Progenitor cell of endocrine pancreas (in vitro differentiated cells): Measurements from ENCODE around the gene HCFC1R1. TPM values are rescaled to one million over a fixed set of nuclear protein-coding genes. Genes with fewer than 3 reads are reported as not detected.

ENCODE experiments used
- DNase-seq: peaks from one replicate; pipeline ENCODE4 v3.0.0; 2021; ENCODE audit warnings: low spot score; ENCODE audit not compliant: unreplicated experiment
- H3K27ac Mint-ChIP-seq: 2 replicates; pipeline ENCODE4 v1.8.0; 2021; ENCODE audit warnings: mild to moderate bottlenecking, moderate library complexity, mixed read lengths
- H3K27me3 Mint-ChIP-seq: 2 replicates; pipeline ENCODE4 v1.8.0; 2021; ENCODE audit warnings: mixed read lengths
- H3K36me3 Mint-ChIP-seq: 2 replicates; pipeline ENCODE4 v1.8.0; 2022; ENCODE audit warnings: mixed read lengths; ENCODE audit not compliant: insufficient read depth
- H3K4me1 Mint-ChIP-seq: 2 replicates; pipeline ENCODE4 v1.8.0; 2021; ENCODE audit warnings: low read depth, mixed read lengths
- H3K4me3 Mint-ChIP-seq: 2 replicates; pipeline ENCODE4 v1.8.0; 2021; ENCODE audit warnings: low read depth, mild to moderate bottlenecking, moderate library complexity, mixed read lengths
- H3K9me3 Mint-ChIP-seq: 2 replicates; pipeline ENCODE4 v1.8.0; 2021; ENCODE audit warnings: low read depth, mixed read lengths
- CTCF ChIP-seq: fragments of 200-600 bp; sonication (generic); IDR thresholded peaks from one replicate; pipeline ENCODE4 v1.5.0; 2021; ENCODE audit warnings: antibody characterized with exemption, mild to moderate bottlenecking; ENCODE audit not compliant: unreplicated experiment
- total RNA-seq: library from RNA; stranded (reverse); gene quantifications from 2 replicates; pipeline ENCODE4 v1.2.1, GENCODE V29; 2021

The HCFC1R1 gene
- total RNA-seq, 1 donor from 2014 or later = 22.4 TPM

DNA sequence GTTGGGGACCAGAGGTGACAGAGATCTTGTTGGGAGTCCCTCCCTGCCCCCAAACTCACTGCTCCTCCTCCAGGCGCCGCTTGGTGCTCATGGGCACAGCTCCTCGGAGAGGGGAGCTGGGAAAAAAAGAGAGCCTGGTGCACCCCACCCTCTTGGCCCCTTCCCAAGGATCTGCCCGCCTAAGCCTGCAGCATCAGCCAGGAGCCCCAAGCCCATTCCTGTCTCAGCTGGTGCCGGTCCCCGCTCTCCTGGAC lies 400 bp downstream of the HCFC1R1 start:
- H3K4me3 Mint-ChIP-seq = peak overlapping the region; percentile 91
- no peak for TF ChIP-seq CTCF
- H3K27ac Mint-ChIP-seq = peak overlapping the region; percentile 99
- no peak for DNase-seq
- peaks cover 5% of the 10 kb centered on the region for H3K36me3 Mint-ChIP-seq
- H3K27me3 Mint-ChIP-seq = no peaks in the 10 kb centered on the region
- H3K4me1 Mint-ChIP-seq = peaks cover 27% of the 10 kb centered on the region
- no peaks in the 10 kb centered on the region for H3K9me3 Mint-ChIP-seq

DNA sequence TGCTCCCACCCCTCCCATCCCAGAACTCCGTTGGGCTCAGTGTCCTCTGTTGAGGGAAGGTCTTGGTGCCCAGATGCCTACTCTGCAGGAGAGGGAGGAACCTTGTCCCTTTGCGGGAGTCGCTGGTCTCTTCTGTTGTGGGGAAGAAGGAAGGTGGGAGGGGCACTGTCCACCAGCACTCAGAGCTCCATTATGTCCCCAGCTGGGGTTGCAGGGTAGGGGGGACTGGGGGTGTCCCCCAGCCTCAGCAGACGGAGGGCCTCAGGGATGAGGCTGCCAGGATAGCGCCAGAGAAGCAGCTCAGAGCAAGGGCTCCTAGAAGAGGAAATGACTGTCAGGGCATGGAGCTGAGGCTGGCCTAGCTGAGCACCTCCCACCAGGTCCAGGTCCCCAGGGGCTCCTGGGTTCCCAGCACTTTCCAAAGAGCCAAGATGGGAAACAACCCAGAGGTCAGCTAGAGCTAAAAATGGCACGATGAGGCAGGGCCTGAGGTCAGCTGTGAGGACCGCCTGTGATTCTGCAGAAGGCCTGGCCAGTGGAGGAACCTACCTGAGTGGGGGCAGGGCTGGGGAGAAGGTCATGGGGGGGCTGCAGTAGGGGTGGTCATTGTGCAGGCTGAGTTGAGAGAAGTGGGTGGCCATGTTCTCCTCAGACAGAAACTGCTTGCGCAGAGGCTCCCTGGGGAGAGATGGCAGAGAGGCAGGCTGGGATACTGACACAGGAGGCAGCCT lies 893 bp downstream of the HCFC1R1 start:
- no peak for TF ChIP-seq CTCF
- Mint-ChIP-seq H3K27ac (peak overlapping the region; percentile 99), H3K9me3 (no peaks in the 10 kb centered on the region), H3K4me1 (peaks cover 28% of the 10 kb centered on the region), H3K4me3 (peak overlapping the region; percentile 91), H3K27me3 (no peaks in the 10 kb centered on the region), H3K36me3 (peaks cover 5% of the 10 kb centered on the region)
- no peak for DNase-seq

DNA sequence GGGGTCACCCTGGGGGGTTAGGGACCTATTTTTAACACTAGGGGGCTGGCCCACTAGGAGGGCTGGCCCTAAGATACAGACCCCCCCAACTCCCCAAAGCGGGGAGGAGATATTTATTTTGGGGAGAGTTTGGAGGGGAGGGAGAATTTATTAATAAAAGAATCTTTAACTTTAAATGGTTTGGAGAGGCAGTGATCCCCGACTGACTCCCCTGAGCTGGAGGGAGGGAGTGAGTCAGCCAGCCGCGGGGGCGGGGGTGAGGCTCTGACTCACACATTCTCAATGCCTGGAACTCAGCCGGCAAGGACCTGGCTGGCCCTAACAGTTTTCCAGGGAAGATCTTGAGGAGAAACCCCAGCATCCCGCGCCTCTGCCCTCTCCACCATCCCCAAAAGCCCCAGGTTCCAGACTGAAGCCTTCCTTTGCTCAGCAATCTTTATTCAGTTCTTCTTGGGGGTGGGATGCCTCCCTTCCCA lies 1.5 kb downstream of the HCFC1R1 start:
- Mint-ChIP-seq H3K27me3 (no peaks in the 10 kb centered on the region), H3K9me3 (no peaks in the 10 kb centered on the region), H3K36me3 (peaks cover 6% of the 10 kb centered on the region), H3K27ac (peak overlapping the region; percentile 99), H3K4me3 (peak overlapping the region; percentile 91), H3K4me1 (peaks cover 29% of the 10 kb centered on the region)
- TF ChIP-seq CTCF = no peak
- DNase-seq = no peak

- DNase-seq = peak; percentile 81
- Mint-ChIP-seq H3K9me3 (no peaks in the 10 kb centered on the region), H3K4me1 (peaks cover 35% of the 10 kb centered on the region), H3K27ac (peak overlapping the region; percentile 99), H3K36me3 (peaks cover 7% of the 10 kb centered on the region), H3K4me3 (peak overlapping the region; percentile 91), H3K27me3 (no peaks in the 10 kb centered on the region)
- TF ChIP-seq CTCF = peak; percentile 52
Observed at GRCh38 chr16:3021449-3022207, 2.1 kb downstream of the HCFC1R1 start.

- Mint-ChIP-seq H3K27me3 (no peaks in the 10 kb centered on the region), H3K4me3 (peak overlapping the region; percentile 91), H3K27ac (peak overlapping the region; percentile 99), H3K9me3 (no peaks in the 10 kb centered on the region), H3K36me3 (peaks cover 6% of the 10 kb centered on the region), H3K4me1 (peaks cover 40% of the 10 kb centered on the region)
- DNase-seq = peak; percentile 87
- no peak for TF ChIP-seq CTCF
Observed at GRCh38 chr16:3020604-3021448, 2.9 kb downstream of the HCFC1R1 start.
